ENCODE data around the gene SNX17. TPM values are rescaled to one million over a fixed set of nuclear protein-coding genes. Genes with fewer than 3 reads are reported as not detected.
A peak's percentile ranks its signal among the peaks of the same experiment; 100 is the strongest.
"Not testable (repeated sequence)": the region's sequence is repeated elsewhere in the genome, so short reads cannot be mapped to it uniquely, and the experiment has no call there.

SNX17 gene, protein sequence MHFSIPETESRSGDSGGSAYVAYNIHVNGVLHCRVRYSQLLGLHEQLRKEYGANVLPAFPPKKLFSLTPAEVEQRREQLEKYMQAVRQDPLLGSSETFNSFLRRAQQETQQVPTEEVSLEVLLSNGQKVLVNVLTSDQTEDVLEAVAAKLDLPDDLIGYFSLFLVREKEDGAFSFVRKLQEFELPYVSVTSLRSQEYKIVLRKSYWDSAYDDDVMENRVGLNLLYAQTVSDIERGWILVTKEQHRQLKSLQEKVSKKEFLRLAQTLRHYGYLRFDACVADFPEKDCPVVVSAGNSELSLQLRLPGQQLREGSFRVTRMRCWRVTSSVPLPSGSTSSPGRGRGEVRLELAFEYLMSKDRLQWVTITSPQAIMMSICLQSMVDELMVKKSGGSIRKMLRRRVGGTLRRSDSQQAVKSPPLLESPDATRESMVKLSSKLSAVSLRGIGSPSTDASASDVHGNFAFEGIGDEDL
- polyA plus RNA-seq (ENCODE audit: insufficient read length in 3 of 3): 100 to 1,000 TPM; 101 to 110 (median 101) TPM
- long read RNA-seq, donor 1, transcript SNX17-201 (15 exons, 2,044 nt): major isoform, 32 of 32 reads
- long read RNA-seq, donor 1, partial matches to known transcripts: 0 of 32 reads
- long read RNA-seq, donor 1, other reads (novel, unspliced or antisense): 0 of 32 reads
- long read RNA-seq, donor 2, transcript SNX17-201 (15 exons, 2,044 nt): major isoform, 36 of 44 reads
- long read RNA-seq, donor 2, partial matches to known transcripts: 5 of 44 reads
- long read RNA-seq, donor 2, other reads (novel, unspliced or antisense): 0 of 44 reads
- long read RNA-seq, donor 3, transcript SNX17-201 (15 exons, 2,044 nt): major isoform, 59 of 61 reads
- long read RNA-seq, donor 3, partial matches to known transcripts: 0 of 61 reads
- long read RNA-seq, donor 3, other reads (novel, unspliced or antisense): 0 of 61 reads
- long read RNA-seq, donor 4, transcript SNX17-201 (15 exons, 2,044 nt): major isoform, 35 of 40 reads
- long read RNA-seq, donor 4, partial matches to known transcripts: 0 of 40 reads
- long read RNA-seq, donor 4, other reads (novel, unspliced or antisense): 0 of 40 reads
- long read RNA-seq, donor 5: 0 reads
- long read RNA-seq, donor 6, transcript SNX17-201 (15 exons, 2,044 nt): major isoform, 31 of 269 reads
- long read RNA-seq, donor 6, partial matches to known transcripts: 236 of 269 reads
- long read RNA-seq, donor 6, other reads (novel, unspliced or antisense): 0 of 269 reads
- long read RNA-seq, donor 7, transcript SNX17-201 (15 exons, 2,044 nt): major isoform, 35 of 37 reads
- long read RNA-seq, donor 7, partial matches to known transcripts: 0 of 37 reads
- long read RNA-seq, donor 7, other reads (novel, unspliced or antisense): 0 of 37 reads
- long read RNA-seq, donor 8, transcript SNX17-201 (15 exons, 2,044 nt): major isoform, 64 of 137 reads
- long read RNA-seq, donor 8, partial matches to known transcripts: 64 of 137 reads
- long read RNA-seq, donor 8, other reads (novel, unspliced or antisense): 5 of 137 reads
- long read RNA-seq, donor 9, transcript SNX17-201 (15 exons, 2,044 nt): major isoform, 47 of 61 reads
- long read RNA-seq, donor 9, partial matches to known transcripts: 14 of 61 reads
- long read RNA-seq, donor 9, other reads (novel, unspliced or antisense): 0 of 61 reads
- long read RNA-seq, donor 10, transcript SNX17-201 (15 exons, 2,044 nt): major isoform, 42 of 56 reads
- long read RNA-seq, donor 10, partial matches to known transcripts: 12 of 56 reads
- long read RNA-seq, donor 10, other reads (novel, unspliced or antisense): 0 of 56 reads
- long read RNA-seq, donor 11, transcript SNX17-201 (15 exons, 2,044 nt): major isoform, 29 of 31 reads
- long read RNA-seq, donor 11, partial matches to known transcripts: 0 of 31 reads
- long read RNA-seq, donor 11, other reads (novel, unspliced or antisense): 0 of 31 reads
- long read RNA-seq, donor 12, transcript SNX17-201 (15 exons, 2,044 nt): major isoform, 15 of 25 reads
- long read RNA-seq, donor 12, partial matches to known transcripts: 8 of 25 reads
- long read RNA-seq, donor 12, other reads (novel, unspliced or antisense): 0 of 25 reads
- long read RNA-seq, donor 13, transcript SNX17-201 (15 exons, 2,044 nt): major isoform, 68 of 110 reads
- long read RNA-seq, donor 13, partial matches to known transcripts: 36 of 110 reads
- long read RNA-seq, donor 13, other reads (novel, unspliced or antisense): 0 of 110 reads
- long read RNA-seq, donor 14, transcript SNX17-201 (15 exons, 2,044 nt): major isoform, 40 of 43 reads
- long read RNA-seq, donor 14, partial matches to known transcripts: 0 of 43 reads
- long read RNA-seq, donor 14, other reads (novel, unspliced or antisense): 0 of 43 reads
- long read RNA-seq, donor 15, transcript SNX17-201 (15 exons, 2,044 nt): major isoform, 23 of 23 reads
- long read RNA-seq, donor 15, partial matches to known transcripts: 0 of 23 reads
- long read RNA-seq, donor 15, other reads (novel, unspliced or antisense): 0 of 23 reads
- long read RNA-seq, donor 16, transcript SNX17-201 (15 exons, 2,044 nt): major isoform, 114 of 181 reads
- long read RNA-seq, donor 16, transcript SNX17-206 (2 exons, 568 nt): minor isoform, 5 of 181 reads
- long read RNA-seq, donor 16, partial matches to known transcripts: 51 of 181 reads
- long read RNA-seq, donor 16, other reads (novel, unspliced or antisense): 10 of 181 reads

DNA sequence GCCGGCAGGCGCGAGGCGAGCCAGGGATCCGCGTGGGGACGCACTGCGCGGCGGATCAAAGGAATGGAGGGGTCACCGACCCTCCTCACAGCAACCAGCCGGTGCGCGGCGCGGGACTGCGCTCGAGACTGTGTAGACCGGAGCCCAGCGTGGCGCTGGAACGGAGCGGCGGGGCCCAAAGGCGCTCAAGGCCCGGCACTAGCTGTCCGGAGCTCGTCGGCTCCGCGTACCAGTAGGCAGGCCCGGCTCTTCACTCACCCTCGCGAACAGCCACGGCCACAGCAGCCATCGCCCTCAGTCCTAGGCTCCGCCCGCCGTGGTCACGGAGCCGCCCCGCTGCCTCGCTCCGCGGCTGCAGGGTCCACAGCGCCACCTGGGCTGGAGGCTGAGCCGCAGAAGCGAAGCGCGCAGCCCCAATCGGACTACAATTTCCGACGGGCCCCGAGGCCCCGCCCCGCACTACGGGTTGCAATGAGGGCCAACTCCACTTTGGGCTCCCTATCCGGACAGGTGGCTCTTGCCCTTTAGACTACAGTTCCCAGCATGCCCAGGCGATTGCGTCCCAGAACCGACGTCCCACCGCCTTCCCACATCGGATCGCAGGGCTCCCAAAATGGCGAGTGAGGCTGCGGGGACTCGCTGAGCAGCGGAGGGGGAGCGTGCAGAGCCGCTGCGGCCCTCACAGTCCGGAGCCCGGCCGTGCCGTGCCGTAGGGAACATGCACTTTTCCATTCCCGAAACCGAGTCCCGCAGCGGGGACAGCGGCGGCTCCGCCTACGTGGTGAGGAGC is at the start of gene SNX17, which contains the start of gene EIF2B4:
TSS of gene SNX17 (plus strand) at position 591 of the 790 bp plus-strand sequence. CDS start at position 719, 128 bp downstream.
TSS of gene EIF2B4 (minus strand) at position 313 of the 790 bp plus-strand sequence. CDS start at position 289, 24 bp downstream.
- peak; percentile 97 to 99 (median 99) for DNase-seq (ENCODE audit: extremely low read depth in 1 of 11, low read depth in 9 of 11, low spot score in 4 of 11)

DNA sequence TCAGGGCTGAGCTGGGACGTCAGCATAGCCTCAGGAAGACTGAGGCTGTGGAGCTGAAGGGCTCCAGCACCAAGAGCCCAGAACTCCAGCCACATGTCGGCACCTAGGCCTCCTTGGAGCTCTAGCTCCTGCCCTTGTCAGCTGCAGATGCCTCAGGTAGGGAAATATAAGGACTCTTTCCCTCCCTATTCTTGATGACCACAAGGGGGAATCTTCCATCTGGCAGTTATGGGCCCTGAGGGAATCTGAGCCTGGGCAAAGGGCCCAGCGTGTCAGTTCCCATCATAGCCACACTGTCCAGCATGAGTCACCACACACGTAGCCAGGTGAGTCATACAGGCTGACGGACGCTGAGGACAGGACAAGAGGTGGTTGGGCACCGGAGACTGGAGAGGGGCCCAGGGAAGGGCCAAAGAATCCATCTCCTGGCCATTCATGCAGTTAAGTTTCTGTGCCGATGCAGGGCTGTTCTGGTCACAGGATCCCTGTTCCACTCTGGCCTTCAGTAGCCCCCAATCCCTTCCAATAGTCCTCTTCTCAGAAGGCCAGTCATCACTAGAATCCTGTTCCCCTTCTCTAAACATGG is 49.4 kb upstream of the SNX17 start:
- no peak for DNase-seq (ENCODE audit: extremely low read depth in 1 of 11, low read depth in 9 of 11, low spot score in 4 of 11)

DNA sequence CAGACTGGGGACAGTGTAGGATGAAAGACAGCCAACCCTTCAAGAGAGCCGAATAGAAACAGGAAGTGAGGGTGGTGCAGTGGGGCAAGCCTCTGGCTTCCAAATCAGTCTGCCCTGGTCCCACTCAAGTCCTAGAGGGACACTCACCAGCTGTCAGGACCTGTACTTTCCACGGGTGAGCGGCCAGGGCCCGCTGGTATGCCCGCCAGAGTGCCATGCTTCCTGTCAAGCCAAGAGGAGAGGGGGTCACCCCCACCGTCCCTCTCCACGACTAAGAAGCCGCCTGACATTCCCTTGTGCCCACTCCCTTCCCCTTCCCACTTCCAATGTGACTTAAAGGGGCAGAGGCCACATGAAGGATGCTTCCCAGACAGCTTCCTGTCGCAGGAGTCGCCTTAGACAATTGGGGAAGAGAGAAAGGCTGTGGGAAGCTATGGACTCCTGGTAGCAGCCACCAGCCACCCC is 48.1 kb upstream of the SNX17 start:
- no peak for DNase-seq (ENCODE audit: extremely low read depth in 1 of 11, low read depth in 9 of 11, low spot score in 4 of 11)

DNA sequence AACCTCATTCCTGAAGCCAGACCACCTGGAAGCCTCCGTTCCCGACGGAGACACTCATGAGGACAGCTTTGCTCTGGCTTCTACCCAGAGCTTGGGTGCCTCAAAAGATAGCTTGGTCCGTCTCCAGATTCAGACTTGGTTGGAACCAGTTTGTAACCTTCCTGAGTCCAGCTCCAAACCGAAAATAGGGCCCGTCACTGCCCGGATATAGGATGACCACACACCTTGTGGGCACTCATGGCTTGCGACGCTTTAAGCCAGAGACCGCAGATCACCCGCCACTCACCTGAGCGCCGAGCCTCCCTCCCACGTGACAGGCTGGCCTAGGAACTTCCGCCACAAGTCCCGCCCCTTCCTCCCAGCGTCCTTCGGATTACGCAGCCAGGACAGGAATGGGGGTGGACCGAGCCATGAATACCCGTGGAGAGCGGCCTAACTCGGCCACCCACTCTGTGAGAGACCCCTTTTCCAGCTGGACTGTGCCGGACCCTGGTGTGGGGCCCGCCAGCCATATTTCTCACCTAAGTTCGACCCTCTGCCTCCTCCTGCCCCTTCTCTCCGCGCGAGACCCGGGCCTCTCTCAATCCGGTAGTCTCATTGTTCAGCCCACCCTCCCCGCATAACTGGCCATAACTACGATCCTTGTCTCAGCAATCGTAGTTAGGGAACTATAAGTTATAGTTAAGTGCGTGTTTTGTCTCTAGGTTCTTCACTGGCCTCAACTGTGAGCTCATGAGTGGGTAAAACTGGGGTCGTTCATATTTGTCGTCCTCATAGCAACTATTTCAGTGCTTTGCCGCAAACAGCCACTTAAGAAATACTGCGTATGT is 47.4 kb upstream of the SNX17 start, which contains the start of gene MPV17:
TSS of gene MPV17 (minus strand) at position 332 of the 830 bp plus-strand sequence. CDS start 580 bp downstream, outside the sequence.
- DNase-seq (ENCODE audit: extremely low read depth in 1 of 11, low read depth in 9 of 11, low spot score in 4 of 11): peak; percentile 83 to 94 (median 90)

DNA sequence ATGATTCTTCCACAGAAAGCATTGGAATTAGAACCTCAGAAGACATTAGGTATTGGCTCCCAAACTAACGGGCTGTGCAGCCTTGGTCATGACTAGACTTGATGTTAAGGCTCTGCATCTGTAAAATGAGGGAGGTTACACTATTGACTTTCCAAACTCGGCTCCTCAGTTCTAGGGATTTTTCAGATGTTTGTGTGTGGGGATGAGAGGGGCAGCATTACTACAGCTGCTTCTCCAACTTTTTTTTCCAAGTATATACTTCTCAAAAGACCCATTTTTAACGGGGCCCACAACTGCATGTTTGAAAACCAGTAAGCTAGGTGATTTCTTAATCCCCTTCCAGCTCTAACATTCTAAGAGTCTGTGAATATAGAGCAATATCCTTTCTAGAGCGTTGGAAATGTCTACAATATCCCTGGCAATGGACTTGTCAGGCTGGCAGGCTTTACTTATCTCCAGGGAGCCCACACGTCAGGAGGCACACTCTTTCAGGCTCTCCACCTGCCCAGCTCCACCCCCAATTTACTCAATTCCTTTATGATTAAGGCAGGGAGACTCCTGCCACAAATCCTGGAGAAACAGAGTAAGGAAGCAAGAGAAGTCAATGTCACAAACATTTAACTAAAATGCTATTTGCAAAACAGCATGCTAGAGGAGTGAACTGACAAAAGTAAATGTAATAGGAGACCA is 46.7 kb upstream of the SNX17 start:
- DNase-seq (ENCODE audit: extremely low read depth in 1 of 11, low read depth in 9 of 11, low spot score in 4 of 11): no peak

DNA sequence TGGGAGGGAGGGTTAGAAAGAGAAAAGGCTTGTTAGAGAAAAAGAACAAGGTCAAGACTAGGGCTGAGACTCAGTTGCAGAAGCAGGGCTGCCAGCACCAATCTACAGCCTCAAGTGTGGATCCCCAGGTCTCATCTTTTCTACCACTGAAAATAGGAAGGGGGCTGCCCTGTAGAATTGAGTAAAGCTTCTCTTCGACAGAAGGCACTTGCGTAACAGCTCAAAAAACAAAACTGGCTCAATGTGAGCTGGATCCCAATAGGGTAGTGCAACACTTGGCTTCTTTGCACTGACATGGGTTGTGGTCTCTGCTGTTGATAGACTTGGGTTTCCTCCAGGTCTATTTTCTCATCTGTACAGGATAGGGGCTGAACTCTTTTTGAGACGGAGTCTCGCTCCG is 45.7 kb upstream of the SNX17 start:
- no peak for DNase-seq (ENCODE audit: extremely low read depth in 1 of 11, low read depth in 9 of 11, low spot score in 4 of 11)

DNA sequence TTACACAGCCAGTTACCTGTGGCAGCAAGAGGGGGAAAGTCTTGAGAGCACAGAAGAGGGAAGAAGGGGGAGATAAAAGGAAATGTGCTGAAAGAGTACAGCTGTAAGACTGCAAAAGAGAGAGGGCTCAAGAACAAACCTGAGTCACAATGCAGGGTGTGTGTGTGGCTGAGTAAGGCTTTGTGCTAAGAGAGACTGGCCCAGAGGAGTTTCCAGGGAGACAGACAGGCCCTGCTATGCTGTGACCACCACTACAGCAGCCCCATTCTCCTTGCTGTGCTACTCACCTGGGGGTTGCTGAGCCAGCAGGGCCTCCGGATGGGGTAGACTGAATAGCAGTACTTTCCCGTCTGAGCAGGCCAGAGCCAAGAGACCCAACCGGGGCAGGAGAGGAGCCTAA is 35.1 kb upstream of the SNX17 start:
- no peak for DNase-seq (ENCODE audit: extremely low read depth in 1 of 11, low read depth in 9 of 11, low spot score in 4 of 11)

DNA sequence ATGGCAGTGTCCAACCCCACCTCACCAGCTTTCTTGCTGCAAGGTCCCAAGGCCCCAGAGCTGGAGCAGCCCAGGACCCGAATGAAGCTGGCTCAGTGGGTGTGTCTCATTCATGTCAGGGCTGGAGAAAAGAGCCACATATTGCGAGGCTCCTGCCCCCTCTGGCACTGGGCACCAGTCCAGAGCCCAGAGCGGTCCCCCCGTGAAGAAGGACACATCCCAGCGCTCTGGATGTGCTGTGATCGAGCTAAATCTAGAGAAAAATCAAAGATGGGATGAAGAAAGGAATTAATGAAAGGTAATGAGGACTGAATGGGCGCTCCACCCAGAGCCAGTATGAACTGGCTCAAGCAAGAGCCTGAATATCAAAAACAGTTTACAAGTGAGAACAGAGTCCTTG is 34.2 kb upstream of the SNX17 start:
- no peak for DNase-seq (ENCODE audit: extremely low read depth in 1 of 11, low read depth in 9 of 11, low spot score in 4 of 11)

DNA sequence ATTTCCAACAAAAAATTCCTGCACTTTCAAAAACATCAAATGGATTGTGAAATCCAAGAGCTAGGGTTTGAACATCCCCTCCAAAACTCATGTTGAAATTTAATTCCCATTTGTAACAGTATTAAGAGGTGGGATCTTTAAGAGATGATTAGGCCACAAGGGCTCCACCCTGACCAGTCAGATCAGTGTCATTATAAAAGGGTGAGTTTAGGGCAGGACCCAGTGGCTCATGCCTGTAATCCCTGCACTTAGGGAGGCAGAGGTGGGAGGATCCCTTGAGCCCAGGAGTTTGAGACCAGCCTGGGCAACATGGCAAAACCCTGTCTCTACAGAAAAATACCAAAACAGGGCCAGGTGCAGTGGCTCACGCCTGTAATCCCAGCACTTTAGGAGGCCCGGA is 22.8 kb upstream of the SNX17 start:
- DNase-seq (ENCODE audit: extremely low read depth in 1 of 11, low read depth in 9 of 11, low spot score in 4 of 11): no peak

DNA sequence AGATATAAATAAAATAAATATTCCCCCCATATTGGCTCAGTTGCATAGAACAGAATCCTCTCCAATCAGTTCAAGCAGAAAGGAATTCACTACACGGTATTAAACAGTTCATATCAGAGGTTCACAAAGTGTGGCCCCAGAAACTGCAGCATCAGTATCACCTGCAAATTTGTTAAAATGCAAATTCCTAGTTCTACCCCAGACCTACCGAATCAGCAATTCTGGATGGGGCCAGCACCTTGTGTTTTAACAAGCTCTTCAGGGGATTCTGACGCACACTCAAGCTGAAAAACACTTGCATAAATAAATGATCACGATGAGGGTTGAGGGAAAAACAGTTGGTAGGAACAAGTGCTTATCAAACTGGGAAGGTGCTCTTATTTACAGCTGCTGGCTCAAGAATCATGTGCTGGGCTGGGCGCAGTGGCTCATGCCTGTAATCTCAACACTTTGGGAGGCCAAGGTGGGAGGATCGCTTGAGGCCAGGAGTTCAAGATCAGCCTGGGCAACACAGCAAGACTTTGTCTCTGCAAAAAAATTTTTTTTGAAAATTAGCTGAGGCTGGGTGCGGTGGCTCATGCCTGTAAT is 20.2 kb upstream of the SNX17 start:
- no peak for DNase-seq (ENCODE audit: extremely low read depth in 1 of 11, low read depth in 9 of 11, low spot score in 4 of 11)

DNA sequence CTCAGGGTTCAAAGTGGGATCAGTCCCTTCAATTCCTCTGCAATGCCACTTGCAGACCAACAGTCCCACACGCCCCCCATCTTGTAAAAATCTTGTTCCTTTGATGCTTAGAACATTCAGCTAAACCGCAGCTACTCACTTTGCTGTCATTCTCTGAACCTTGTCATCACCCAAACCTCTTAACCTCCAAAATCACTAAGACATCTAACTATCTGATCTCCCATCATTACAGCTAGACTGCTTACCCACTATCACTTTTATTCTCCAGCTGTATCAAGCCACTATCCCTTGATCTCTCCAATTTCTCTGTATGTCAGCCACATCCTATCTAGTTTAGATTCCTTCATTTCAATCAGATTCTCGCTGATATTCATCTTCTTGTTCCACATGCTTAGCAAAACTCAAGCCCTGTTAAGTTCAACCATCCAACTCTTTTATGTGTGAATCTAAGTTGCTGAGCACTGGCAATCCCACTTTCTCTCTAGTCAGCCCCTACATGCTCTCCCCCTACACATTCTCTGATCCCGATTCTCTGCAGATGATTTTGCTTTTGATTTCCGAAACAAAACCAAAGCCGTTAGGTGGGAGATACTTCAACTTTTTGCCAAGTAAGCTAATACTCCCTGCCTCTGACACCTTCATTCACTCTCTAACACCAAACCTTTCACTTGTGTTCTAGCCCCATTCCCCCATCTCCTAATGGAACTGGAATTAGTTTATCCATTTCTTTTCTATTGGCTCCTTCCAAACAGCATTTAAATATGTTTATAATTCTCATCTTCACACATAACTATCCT is 18.4 kb upstream of the SNX17 start:
- no peak for DNase-seq (ENCODE audit: extremely low read depth in 1 of 11, low read depth in 9 of 11, low spot score in 4 of 11)

DNA sequence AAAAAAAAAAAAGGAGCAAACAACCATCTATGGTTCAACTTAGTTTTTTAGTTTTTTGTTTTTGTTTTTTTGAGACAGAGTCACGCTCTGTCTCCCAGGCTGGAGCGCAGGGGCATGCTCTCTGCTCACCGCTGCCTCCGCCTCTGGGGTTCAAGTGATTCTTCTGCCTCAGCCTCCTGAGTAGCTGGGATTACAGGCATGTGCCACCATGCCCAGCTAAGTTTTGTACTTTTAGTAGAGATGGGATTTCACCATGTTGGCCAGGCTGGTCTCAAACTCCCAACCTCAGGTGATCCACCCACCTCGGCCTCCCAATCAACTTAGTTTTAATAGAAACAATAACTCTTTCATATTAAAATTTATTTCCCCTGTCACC is 17.0 kb upstream of the SNX17 start:
- DNase-seq (ENCODE audit: extremely low read depth in 1 of 11, low read depth in 9 of 11, low spot score in 4 of 11): not testable (repeated sequence)
